SK-N-SH (cell line): ENCODE data around the gene PCBP3. TPM values are rescaled to one million over a fixed set of nuclear protein-coding genes. Genes with fewer than 3 reads are reported as not detected.
"Not testable (repeated sequence)": the region's sequence is repeated elsewhere in the genome, so short reads cannot be mapped to it uniquely, and the experiment has no call there.

Source experiments
- CTCF ChIA-PET: fragments of 300-600, 350-600 bp; formaldehyde crosslinking; extraction: SDS; loops from one replicate; lab custom pipeline; 2021; lab: Yijun Ruan, JAX
- POLR2A ChIA-PET: fragments of 350-600 bp; sonication (Branson Sonifier 250); formaldehyde crosslinking; extraction: SDS; loops from one replicate; lab custom pipeline; 2020; ENCODE audit warnings: antibody characterized with exemption, inconsistent platforms; lab: Yijun Ruan, JAX
- DNase-seq: peaks from one replicate; pipeline ENCODE4 v3.0.0; 2012
- H2AFZ ChIP-seq: fragments of 200-600 bp; sonication (generic); 2 replicates; pipeline ENCODE4 v1.8.1; 2016; ENCODE audit warnings: antibody characterized with exemption, mild to moderate bottlenecking, low read depth
- H3F3A ChIP-seq: fragments of 200-600 bp; sonication (generic); replicated peaks from 2 replicates; pipeline ENCODE3; 2016; ENCODE audit warnings: antibody characterized with exemption, mild to moderate bottlenecking; ENCODE audit not compliant: insufficient read depth
- H3K27ac ChIP-seq, 2 experiments: fragments of 200-500 bp in 1 of 2; fragments of 200-600 bp in 1 of 2; sonication (Bioruptor generic) in 1 of 2; sonication (generic), shearing (Covaris generic) in 1 of 2; 2 replicates each; pipeline versions ENCODE4 v1.5.1 to v1.6.1; 2014 to 2016; ENCODE audit warnings: low read depth in 2 of 2, inconsistent platforms in 1 of 2, low read length in 1 of 2, mild to moderate bottlenecking in 1 of 2, mixed read lengths in 1 of 2
- H3K27me3 ChIP-seq: fragments of 200-600 bp; sonication (generic), shearing (Covaris generic); 2 replicates; pipeline ENCODE4 v1.6.1; 2016; ENCODE audit warnings: mixed run types; ENCODE audit not compliant: insufficient read depth
- H3K36me3 ChIP-seq, 2 experiments: fragments of 200-500 bp in 1 of 2; fragments of 200-600 bp in 1 of 2; sonication (Bioruptor generic) in 1 of 2; sonication (generic) in 1 of 2; replicated peaks in 1 of 2; 2 replicates each; pipeline versions ENCODE3 to v1.5.1; 2014 to 2016; ENCODE audit warnings: low read length in 1 of 2, mild to moderate bottlenecking in 1 of 2; ENCODE audit not compliant: insufficient read depth in 2 of 2, control insufficient read depth in 1 of 2
- H3K4me1 ChIP-seq, 2 experiments: fragments of 200-500 bp in 1 of 2; fragments of 200-600 bp in 1 of 2; sonication (Bioruptor generic) in 1 of 2; sonication (generic), shearing (Covaris generic) in 1 of 2; 2 replicates each; pipeline versions ENCODE4 v1.5.1 to v1.6.1; 2014 to 2016; ENCODE audit warnings: low read depth in 1 of 2, low read length in 1 of 2, mixed run types in 1 of 2; ENCODE audit not compliant: insufficient read depth in 2 of 2, control insufficient read depth in 1 of 2
- H3K4me2 ChIP-seq: fragments of 200-600 bp; sonication (generic), shearing (Covaris generic); 2 replicates; pipeline ENCODE4 v1.6.1; 2017; ENCODE audit warnings: mixed run types
- H3K4me3 ChIP-seq, 2 experiments: fragments of 200-500 bp in 1 of 2; fragments of 200-600 bp in 1 of 2; sonication (Bioruptor generic) in 1 of 2; sonication (generic), shearing (Covaris generic) in 1 of 2; 2 replicates each; pipeline versions ENCODE4 v1.5.1 to v1.8.1; 2014 to 2016; ENCODE audit warnings: low read depth in 2 of 2, inconsistent platforms in 1 of 2, low read length in 1 of 2, mild to moderate bottlenecking in 1 of 2, mixed read lengths in 1 of 2, moderate library complexity in 1 of 2
- H3K79me2 ChIP-seq: fragments of 200-600 bp; sonication (generic); 2 replicates; pipeline ENCODE4 v1.8.1; 2017; ENCODE audit warnings: mild to moderate bottlenecking; ENCODE audit not compliant: insufficient read depth
- H3K9ac ChIP-seq: fragments of 200-600 bp; sonication (generic); 2 replicates; pipeline ENCODE4 v1.6.1; 2017; ENCODE audit warnings: mixed run types
- H3K9me2 ChIP-seq: fragments of 200-600 bp; sonication (generic); 2 replicates; pipeline ENCODE4 v1.6.1; 2017; ENCODE audit warnings: mixed run types
- H3K9me3 ChIP-seq: fragments of 200-600 bp; sonication (generic); 2 replicates; pipeline ENCODE4 v1.6.1; 2017; ENCODE audit warnings: mixed run types, mild to moderate bottlenecking, moderate library complexity
- H4K20me1 ChIP-seq: fragments of 200-600 bp; sonication (generic); 2 replicates; pipeline ENCODE4 v1.6.1; 2017; ENCODE audit warnings: mild to moderate bottlenecking, mixed run types; ENCODE audit not compliant: insufficient read depth
- CHD2 ChIP-seq: fragments of 150-350 bp; IDR thresholded peaks from 2 replicates; pipeline ENCODE4 v1.6.1; 2018; ENCODE audit warnings: low read length; ENCODE audit not compliant: partially characterized antibody
- EP300 ChIP-seq, 2 experiments: IDR thresholded peaks; 2 replicates each; pipeline versions ENCODE4 v1.4.0 to v1.6.1; 2012; ENCODE audit warnings: borderline replicate concordance in 1 of 2, low read depth in 1 of 2, low read length in 1 of 2
- FOSL2 ChIP-seq: IDR thresholded peaks from 2 replicates; pipeline ENCODE4 v1.4.0; 2012; ENCODE audit warnings: low read depth, mild to moderate bottlenecking, moderate library complexity, borderline replicate concordance
- FOXJ3 ChIP-seq: sonication (generic); formaldehyde crosslinking; IDR thresholded peaks from 2 replicates; pipeline ENCODE4 v1.5.1; 2020; ENCODE audit warnings: mild to moderate bottlenecking, missing genetic modification reagents
- GATA2 ChIP-seq: sonication (generic); formaldehyde crosslinking; IDR thresholded peaks from 2 replicates; pipeline ENCODE4 v1.5.0; 2020; ENCODE audit warnings: mild to moderate bottlenecking, missing genetic modification reagents
- IRF3 ChIP-seq: fragments of 150-350 bp; IDR thresholded peaks from 2 replicates; pipeline ENCODE4 v1.6.1; 2016; ENCODE audit warnings: mild to moderate bottlenecking, low read depth, low read length
- NFIC ChIP-seq: IDR thresholded peaks from 2 replicates; pipeline ENCODE4 v1.4.0; 2012; ENCODE audit warnings: borderline replicate concordance
- NRF1 ChIP-seq: IDR thresholded peaks from 2 replicates; pipeline ENCODE4 v1.6.1; 2012; ENCODE audit warnings: low read depth, mild to moderate bottlenecking, low read length
- POLR2AphosphoS5 ChIP-seq: IDR thresholded peaks from 2 replicates; pipeline ENCODE4 v1.6.1; 2012; ENCODE audit warnings: low read depth, low read length
- RAD21 ChIP-seq: IDR thresholded peaks from 2 replicates; pipeline ENCODE4 v1.6.1; 2012; ENCODE audit warnings: mild to moderate bottlenecking, low read length
- RCOR1 ChIP-seq: fragments of 150-350 bp; IDR thresholded peaks from 2 replicates; pipeline ENCODE4 v1.6.1; 2017; ENCODE audit warnings: antibody characterized with exemption, low read length
- RFX5 ChIP-seq: IDR thresholded peaks from 2 replicates; pipeline ENCODE4 v1.6.1; 2012; ENCODE audit warnings: mild to moderate bottlenecking, improper control_type of control experiment, low read length
- RXRA ChIP-seq: IDR thresholded peaks from 2 replicates; pipeline ENCODE4 v1.4.0; 2012; ENCODE audit warnings: low read depth, mild to moderate bottlenecking, borderline replicate concordance
- TAF1 ChIP-seq: IDR thresholded peaks from 2 replicates; pipeline ENCODE4 v1.6.1; 2012; ENCODE audit warnings: low read depth, mild to moderate bottlenecking, low read length, moderate library complexity, borderline replicate concordance
- TCF12 ChIP-seq: IDR thresholded peaks from 2 replicates; pipeline ENCODE4 v1.4.0; 2012
- TEAD4 ChIP-seq: IDR thresholded peaks from 2 replicates; pipeline ENCODE4 v1.4.0; 2012; ENCODE audit warnings: mild to moderate bottlenecking, borderline replicate concordance; ENCODE audit not compliant: insufficient read depth
- WGBS: methylation state at CpG from one replicate; pipeline ENCODE4 v1.1.6; 2017; ENCODE audit warnings: low lambda C conversion rate; 5-methylcytosine and 5-hydroxymethylcytosine counted together
- polyA plus RNA-seq, 3 experiments: library from polyadenylated mRNA; depleted of rRNA; stranded (reverse); fragments of >200 nt; gene quantifications; 2 replicates each; pipeline ENCODE4 v1.2.3, GENCODE V29; 2012
- TF ChIP-seq, protein P1 (sequence below): fragments of 200-600 bp; sonication (generic); IDR thresholded peaks from 2 replicates; pipeline ENCODE4 v1.6.1; 2017; ENCODE audit warnings: antibody characterized with exemption, mild to moderate bottlenecking, moderate library complexity
- TF ChIP-seq, protein P2 (sequence below): IDR thresholded peaks from 2 replicates; pipeline ENCODE4 v1.4.0; 2012; ENCODE audit warnings: low read depth, borderline replicate concordance

Gene PCBP3
- polyA plus RNA-seq, 1 of the 3 experiments (the other 2 are of a cell fraction): 9.5 TPM

DNA sequence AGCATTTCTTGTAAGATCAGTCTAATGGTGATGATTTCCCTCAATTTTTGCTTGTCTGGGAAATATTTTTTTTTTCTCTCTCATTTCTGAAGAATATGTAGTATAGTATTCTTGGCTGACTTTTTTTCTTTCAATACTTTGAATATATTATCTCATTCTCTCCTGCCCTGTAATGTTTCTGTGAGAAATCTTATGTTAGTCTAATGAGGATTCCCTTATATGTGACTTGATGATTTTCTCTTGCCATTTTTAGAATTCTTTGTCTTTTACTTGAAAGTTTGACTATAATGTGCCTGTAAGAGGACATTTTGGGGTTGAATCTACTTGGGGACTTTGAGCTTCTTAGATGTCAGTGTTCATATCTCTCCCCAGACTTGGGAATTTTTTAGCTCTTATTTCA lies 40.0 kb upstream of the PCBP3 start:
- no peak overlapping the region for H3K9ac ChIP-seq
- H4K20me1 ChIP-seq: no peaks in the 10 kb centered on the region
- no peak overlapping the region for H3K4me2 ChIP-seq
- TF ChIP-seq RAD21 (no peak), CHD2 (no peak), GATA2 (no peak), EP300 (IDR thresholded peaks at IDR 0.05; ENCODE audit: borderline replicate concordance in 1 of 2, low read depth in 1 of 2, low read length in 1 of 2) (no peak), FOSL2 (no peak), POLR2AphosphoS5 (no peak), NFIC (no peak), TAF1 (no peak), TCF12 (no peak), RCOR1 (no peak), RXRA (no peak), TEAD4 (no peak), FOXJ3 (CRISPR knock-in tag) (no peak), NRF1 (no peak), RFX5 (no peak), IRF3 (no peak)
- TF ChIP-seq, protein P1, sequence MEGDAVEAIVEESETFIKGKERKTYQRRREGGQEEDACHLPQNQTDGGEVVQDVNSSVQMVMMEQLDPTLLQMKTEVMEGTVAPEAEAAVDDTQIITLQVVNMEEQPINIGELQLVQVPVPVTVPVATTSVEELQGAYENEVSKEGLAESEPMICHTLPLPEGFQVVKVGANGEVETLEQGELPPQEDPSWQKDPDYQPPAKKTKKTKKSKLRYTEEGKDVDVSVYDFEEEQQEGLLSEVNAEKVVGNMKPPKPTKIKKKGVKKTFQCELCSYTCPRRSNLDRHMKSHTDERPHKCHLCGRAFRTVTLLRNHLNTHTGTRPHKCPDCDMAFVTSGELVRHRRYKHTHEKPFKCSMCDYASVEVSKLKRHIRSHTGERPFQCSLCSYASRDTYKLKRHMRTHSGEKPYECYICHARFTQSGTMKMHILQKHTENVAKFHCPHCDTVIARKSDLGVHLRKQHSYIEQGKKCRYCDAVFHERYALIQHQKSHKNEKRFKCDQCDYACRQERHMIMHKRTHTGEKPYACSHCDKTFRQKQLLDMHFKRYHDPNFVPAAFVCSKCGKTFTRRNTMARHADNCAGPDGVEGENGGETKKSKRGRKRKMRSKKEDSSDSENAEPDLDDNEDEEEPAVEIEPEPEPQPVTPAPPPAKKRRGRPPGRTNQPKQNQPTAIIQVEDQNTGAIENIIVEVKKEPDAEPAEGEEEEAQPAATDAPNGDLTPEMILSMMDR: no peak
- TF ChIP-seq, protein P2, sequence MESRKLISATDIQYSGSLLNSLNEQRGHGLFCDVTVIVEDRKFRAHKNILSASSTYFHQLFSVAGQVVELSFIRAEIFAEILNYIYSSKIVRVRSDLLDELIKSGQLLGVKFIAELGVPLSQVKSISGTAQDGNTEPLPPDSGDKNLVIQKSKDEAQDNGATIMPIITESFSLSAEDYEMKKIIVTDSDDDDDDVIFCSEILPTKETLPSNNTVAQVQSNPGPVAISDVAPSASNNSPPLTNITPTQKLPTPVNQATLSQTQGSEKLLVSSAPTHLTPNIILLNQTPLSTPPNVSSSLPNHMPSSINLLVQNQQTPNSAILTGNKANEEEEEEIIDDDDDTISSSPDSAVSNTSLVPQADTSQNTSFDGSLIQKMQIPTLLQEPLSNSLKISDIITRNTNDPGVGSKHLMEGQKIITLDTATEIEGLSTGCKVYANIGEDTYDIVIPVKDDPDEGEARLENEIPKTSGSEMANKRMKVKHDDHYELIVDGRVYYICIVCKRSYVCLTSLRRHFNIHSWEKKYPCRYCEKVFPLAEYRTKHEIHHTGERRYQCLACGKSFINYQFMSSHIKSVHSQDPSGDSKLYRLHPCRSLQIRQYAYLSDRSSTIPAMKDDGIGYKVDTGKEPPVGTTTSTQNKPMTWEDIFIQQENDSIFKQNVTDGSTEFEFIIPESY: no peak
- H3F3A ChIP-seq: no peaks in the 10 kb centered on the region
- DNase-seq: no peak
- H3K9me3 ChIP-seq: no peaks in the 10 kb centered on the region; the same call in 1 of the 2 replicates
- peaks cover 13% of the 10 kb centered on the region for H3K27me3 ChIP-seq
- ChIA-PET CTCF (interaction anchor here (0.8 kb wide), 1 partner anchor 9 kb away, joined by 3 read pairs; no protein-coding TSS in a partner anchor), POLR2A (no interaction called here)
- H3K36me3 ChIP-seq: no peaks in the 10 kb centered on the region
- no peak overlapping the region for H3K4me3 ChIP-seq
- H3K4me1 ChIP-seq: peaks cover 0 to 8% of the 10 kb centered on the region in 2 experiments; a peak in 1 of 4 replicates
- no peaks in the 10 kb centered on the region for H3K9me2 ChIP-seq
- H3K79me2 ChIP-seq: no peaks in the 10 kb centered on the region
- H3K27ac ChIP-seq: no peak overlapping the region
- H2AFZ ChIP-seq: no peak overlapping the region

DNA sequence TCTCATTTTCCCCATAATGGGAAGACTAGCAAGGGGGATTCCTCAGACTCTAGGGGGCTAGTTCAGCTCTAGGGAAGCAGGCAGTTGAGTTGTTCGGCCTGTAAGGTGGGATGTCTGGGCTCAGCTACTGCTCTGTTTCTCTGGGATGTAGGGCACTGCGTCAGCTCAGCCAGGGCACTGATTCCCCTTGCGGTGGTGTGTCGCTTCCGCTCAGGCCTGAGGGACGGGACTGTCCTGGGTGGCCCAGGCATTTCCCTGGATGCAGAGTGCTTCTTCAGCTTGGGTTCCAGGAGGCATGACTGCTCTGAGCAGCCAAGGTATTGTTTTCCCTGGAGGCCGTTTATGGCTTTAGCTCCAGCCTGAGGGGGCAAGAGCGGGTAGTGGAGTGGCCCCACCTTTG lies 38.8 kb upstream of the PCBP3 start:
- H3K9me3 ChIP-seq, H3K4me2 ChIP-seq, H3K9ac ChIP-seq, H4K20me1 ChIP-seq, POLR2A ChIA-PET, H2AFZ ChIP-seq, CTCF ChIA-PET, DNase-seq, H3K36me3 ChIP-seq, H3F3A ChIP-seq, H3K4me3 ChIP-seq, H3K9me2 ChIP-seq, H3K79me2 ChIP-seq, H3K27ac ChIP-seq: not testable (repeated sequence)
- H3K27me3 ChIP-seq: peaks cover 19% of the 10 kb centered on the region
- WGBS: 71% methylated on average over 1 of the region's 8 CpGs
- H3K4me1 ChIP-seq: peaks cover 0 to 11% of the 10 kb centered on the region in 2 experiments; a peak in 1 of 4 replicates
